ENCODE measurements around the gene DGKI.

Gene DGKI

GRCh38 chr7:137345799-137346449 is 500.9 kb downstream of the DGKI start:
- TF ChIP-seq CTCF (conservative IDR thresholded peaks at IDR 0.05; ENCODE audit: control insufficient read depth, insufficient read depth, low read depth, low read length), result no peak
- no peak overlapping the region for H3K4me3 ChIP-seq (ENCODE audit: control insufficient read depth, low read depth, low read length)
- DNase-seq (ENCODE audit: low read depth), result no peak

- TF ChIP-seq CTCF (conservative IDR thresholded peaks at IDR 0.05; ENCODE audit: control insufficient read depth, insufficient read depth, low read depth, low read length), result no peak
- H3K4me3 ChIP-seq (ENCODE audit: control insufficient read depth, low read depth, low read length), result peak within 1 kb of the TSS; percentile 46
- peak; percentile 57 for DNase-seq (ENCODE audit: low read depth)
These were observed 503.4 kb downstream of the DGKI start, which contains the start of gene PTN for GRCh38 chr7:137343281-137343841. PTN (minus strand) TSS chr7:137343733; CDS start chr7:137254973, 88,760 bp downstream.

GRCh38 chr7:137342828-137343261 is 503.9 kb downstream of the DGKI start:
- H3K4me3 ChIP-seq (ENCODE audit: control insufficient read depth, low read depth, low read length), result peak overlapping the region; percentile 46
- DNase-seq (ENCODE audit: low read depth), result no peak
- TF ChIP-seq CTCF (conservative IDR thresholded peaks at IDR 0.05; ENCODE audit: control insufficient read depth, insufficient read depth, low read depth, low read length), result no peak

GRCh38 chr7:137342265-137342664 is 504.5 kb downstream of the DGKI start:
- H3K4me3 ChIP-seq (ENCODE audit: control insufficient read depth, low read depth, low read length), result no peak overlapping the region
- no peak for DNase-seq (ENCODE audit: low read depth)
- TF ChIP-seq CTCF (conservative IDR thresholded peaks at IDR 0.05; ENCODE audit: control insufficient read depth, insufficient read depth, low read depth, low read length), result no peak

- no peak overlapping the region for H3K4me3 ChIP-seq (ENCODE audit: control insufficient read depth, low read depth, low read length)
- TF ChIP-seq CTCF (conservative IDR thresholded peaks at IDR 0.05; ENCODE audit: control insufficient read depth, insufficient read depth, low read depth, low read length), result peak; percentile 2
- DNase-seq (ENCODE audit: low read depth), result no peak
These were observed 508.9 kb downstream of the DGKI start for GRCh38 chr7:137337902-137338301.

- no peak for TF ChIP-seq CTCF (conservative IDR thresholded peaks at IDR 0.05; ENCODE audit: control insufficient read depth, insufficient read depth, low read depth, low read length)
- DNase-seq (ENCODE audit: low read depth), result no peak
- H3K4me3 ChIP-seq (ENCODE audit: control insufficient read depth, low read depth, low read length), result no peak overlapping the region
These were observed 511.0 kb downstream of the DGKI start for GRCh38 chr7:137335814-137336213.
